ENCODE data around the gene KRT6B. TPM values are rescaled to one million over a fixed set of nuclear protein-coding genes. Genes with fewer than 3 reads are reported as not detected.

The KRT6B gene
- total and polyA plus RNA-seq, 2 donors, result not detected

DNA sequence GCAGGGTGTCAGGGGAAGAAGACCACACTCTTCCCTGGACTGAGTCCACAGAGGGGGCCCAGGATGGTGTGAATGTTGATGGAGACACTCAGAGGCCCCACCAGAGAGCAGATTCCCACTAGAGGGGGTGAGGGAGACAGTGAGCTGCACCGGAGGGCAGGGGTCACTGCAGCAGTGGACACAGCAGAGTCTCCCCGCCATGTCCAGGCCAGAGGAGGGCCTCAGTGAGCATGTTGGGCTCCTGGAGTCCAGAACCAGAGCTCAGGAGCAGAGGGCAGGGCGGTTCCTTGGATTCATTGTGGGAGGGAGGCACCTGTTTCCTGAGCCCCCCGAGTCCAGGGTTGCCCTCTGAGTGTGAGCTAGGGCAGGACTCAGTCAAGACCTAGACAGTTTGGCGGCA is 44.0 kb downstream of the KRT6B start:
- H3K4me1 ChIP-seq (ENCODE audit: insufficient read depth), result no peaks in the 10 kb centered on the region
- H3K36me3 ChIP-seq (ENCODE audit: insufficient read depth), result no peaks in the 10 kb centered on the region
- no peak overlapping the region for H3K27ac ChIP-seq (ENCODE audit: low read depth)
- no peak overlapping the region for H3K4me3 ChIP-seq (ENCODE audit: low read depth, low read length)
- DNase-seq (ENCODE audit: extremely low spot score), result no peak
- 90% methylated on average over 5 of the region's 5 CpGs for WGBS

DNA sequence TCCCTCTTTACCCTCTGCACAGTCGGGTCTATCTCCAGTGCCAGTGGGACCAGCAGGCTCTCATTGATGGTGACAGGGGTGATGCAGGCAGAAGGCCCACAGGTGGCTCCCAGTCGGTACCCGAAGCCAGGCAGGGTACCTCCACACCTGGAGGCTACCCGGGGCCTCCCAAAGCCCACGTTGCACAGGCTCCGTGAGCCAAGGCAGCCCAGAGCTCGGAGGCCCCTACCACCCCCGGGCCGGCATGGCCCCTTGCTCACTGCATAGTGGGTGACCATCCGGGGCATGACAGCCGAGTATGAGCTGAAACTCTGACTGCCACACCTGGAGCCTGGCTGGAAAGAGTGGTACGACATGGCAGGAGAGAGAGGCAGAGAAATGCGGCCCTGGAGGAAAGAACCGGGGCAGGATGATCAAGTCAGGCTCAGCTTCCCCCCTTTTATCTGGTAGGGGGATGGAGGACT is 46.0 kb downstream of the KRT6B start, which contains the start of gene KRT82:
KRT82 (minus strand) TSS at position 414 of the 464 bp plus-strand sequence; CDS start at position 356, 58 bp downstream.
- 93% methylated on average over 14 of the region's 14 CpGs for whole genome bisulfite sequencing
- Histone ChIP-seq H3K4me3 (ENCODE audit: low read depth, low read length) (no peak within 1 kb of the TSS), H3K4me1 (ENCODE audit: insufficient read depth) (no peaks in the 10 kb centered on the region), H3K36me3 (ENCODE audit: insufficient read depth) (no peaks in the 10 kb centered on the region), H3K27ac (ENCODE audit: low read depth) (no peak within 1 kb of the TSS)
- no peak for DNase-seq (ENCODE audit: extremely low spot score)

DNA sequence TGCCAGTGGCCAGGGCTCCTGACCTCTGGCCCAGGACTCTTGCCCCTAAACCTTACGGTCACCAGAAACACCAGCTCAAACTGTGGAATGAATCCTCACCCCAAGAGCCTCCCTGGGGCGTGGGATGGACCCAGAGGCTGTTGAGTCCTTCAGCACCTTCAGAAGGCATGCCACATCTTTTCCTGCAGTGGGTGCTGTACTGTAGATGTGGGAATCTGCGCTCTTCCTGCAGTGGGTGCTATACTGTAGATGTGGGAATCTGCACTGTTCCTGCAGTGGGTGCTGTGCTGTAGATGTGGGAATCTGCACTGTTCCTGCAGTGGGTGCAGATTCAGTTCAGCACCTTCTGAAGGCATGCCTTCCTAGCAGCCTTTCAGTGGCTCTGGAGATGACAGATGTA is 47.0 kb downstream of the KRT6B start:
- no peaks in the 10 kb centered on the region for H3K36me3 ChIP-seq (ENCODE audit: insufficient read depth)
- WGBS, result 91% methylated on average over 3 of the region's 3 CpGs
- no peak overlapping the region for H3K27ac ChIP-seq (ENCODE audit: low read depth)
- H3K4me3 ChIP-seq (ENCODE audit: low read depth, low read length), result no peak overlapping the region
- DNase-seq (ENCODE audit: extremely low spot score), result no peak
- H3K4me1 ChIP-seq (ENCODE audit: insufficient read depth), result no peaks in the 10 kb centered on the region

DNA sequence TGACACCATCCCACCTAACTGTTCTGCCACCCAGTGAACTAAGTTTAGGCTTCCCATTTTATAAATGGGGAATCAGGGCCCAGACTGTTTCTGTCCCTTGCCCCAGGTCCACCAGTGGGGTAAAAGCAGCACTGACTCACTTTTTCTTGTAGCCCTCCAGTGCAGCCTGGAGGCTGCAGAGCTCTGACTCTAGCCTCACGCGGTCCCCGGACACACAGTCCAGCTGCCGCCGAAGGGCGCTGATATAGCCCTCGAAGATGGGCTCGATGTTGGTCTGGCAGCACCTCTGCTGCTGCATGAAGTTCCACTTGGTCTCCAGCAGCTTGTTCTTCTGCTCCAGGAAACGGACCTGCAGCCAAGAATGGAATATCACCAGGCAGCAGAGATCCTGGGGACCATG is 48.4 kb downstream of the KRT6B start:
- Histone ChIP-seq H3K27ac (ENCODE audit: low read depth) (no peak overlapping the region), H3K4me1 (ENCODE audit: insufficient read depth) (no peaks in the 10 kb centered on the region), H3K36me3 (ENCODE audit: insufficient read depth) (no peaks in the 10 kb centered on the region), H3K4me3 (ENCODE audit: low read depth, low read length) (no peak overlapping the region)
- DNase-seq (ENCODE audit: extremely low spot score), result no peak
- WGBS, result 94% methylated on average over 9 of the region's 9 CpGs

DNA sequence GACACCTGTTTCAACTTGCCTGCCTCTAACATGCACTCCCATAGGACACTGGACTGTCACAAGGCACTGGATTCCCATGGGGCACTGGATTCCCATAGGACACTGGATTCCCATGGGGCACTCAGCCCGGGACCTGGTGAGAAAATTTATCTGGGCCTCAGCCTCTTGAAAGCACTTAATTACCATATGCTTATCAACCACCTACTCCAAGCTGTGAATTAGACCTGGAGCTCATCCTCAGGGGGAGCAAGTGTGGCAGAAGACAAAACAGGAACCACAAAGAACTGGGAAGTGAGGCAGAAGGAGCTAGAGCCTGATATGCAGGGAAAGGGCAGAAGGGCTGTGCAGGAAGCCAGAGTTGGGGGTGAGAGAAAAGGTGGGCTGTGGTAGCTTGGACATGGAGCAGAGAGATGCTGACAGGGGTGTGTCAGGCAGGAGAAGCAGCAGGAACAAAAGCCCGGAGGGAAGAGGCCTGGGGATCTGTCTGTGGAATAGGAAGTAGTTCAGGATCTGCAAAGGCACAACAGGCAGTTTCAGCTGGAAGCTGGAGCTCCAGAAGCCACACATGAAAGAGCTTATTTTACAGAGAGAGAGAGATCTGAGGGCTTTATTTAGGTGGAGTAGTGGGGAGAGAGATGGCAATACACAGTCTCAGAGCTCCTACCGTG is 48.9 kb downstream of the KRT6B start:
- 73% methylated on average over 3 of the region's 3 CpGs for WGBS
- Histone ChIP-seq H3K4me1 (ENCODE audit: insufficient read depth) (no peaks in the 10 kb centered on the region), H3K36me3 (ENCODE audit: insufficient read depth) (no peaks in the 10 kb centered on the region), H3K27ac (ENCODE audit: low read depth) (no peak overlapping the region), H3K4me3 (ENCODE audit: low read depth, low read length) (no peak overlapping the region)
- DNase-seq (ENCODE audit: extremely low spot score), result no peak

DNA sequence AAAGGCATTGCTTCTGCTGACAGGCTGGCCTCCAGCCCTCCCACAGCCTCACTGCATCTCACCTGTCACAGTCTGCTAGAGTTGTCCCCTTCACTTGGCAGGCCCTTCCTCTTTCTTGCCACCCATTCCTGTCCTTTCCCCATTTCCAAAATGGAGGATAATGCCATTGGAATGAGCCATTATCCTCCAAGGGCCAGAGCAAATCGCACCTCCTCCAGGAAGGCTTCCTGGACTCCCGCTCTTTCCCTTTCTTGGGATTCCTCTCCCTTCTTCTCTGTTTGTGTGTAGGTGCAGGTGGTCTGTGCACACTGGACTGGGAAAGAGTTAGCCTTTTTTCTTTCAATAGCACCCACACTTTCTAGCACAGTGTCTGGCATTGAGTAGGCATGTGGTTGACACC is 49.6 kb downstream of the KRT6B start:
- no peak for DNase-seq (ENCODE audit: extremely low spot score)
- no peak overlapping the region for H3K27ac ChIP-seq (ENCODE audit: low read depth)
- WGBS, result 96% methylated on average over 2 of the region's 2 CpGs
- H3K4me1 ChIP-seq (ENCODE audit: insufficient read depth), result no peaks in the 10 kb centered on the region
- no peak overlapping the region for H3K4me3 ChIP-seq (ENCODE audit: low read depth, low read length)
- H3K36me3 ChIP-seq (ENCODE audit: insufficient read depth), result no peaks in the 10 kb centered on the region

DNA sequence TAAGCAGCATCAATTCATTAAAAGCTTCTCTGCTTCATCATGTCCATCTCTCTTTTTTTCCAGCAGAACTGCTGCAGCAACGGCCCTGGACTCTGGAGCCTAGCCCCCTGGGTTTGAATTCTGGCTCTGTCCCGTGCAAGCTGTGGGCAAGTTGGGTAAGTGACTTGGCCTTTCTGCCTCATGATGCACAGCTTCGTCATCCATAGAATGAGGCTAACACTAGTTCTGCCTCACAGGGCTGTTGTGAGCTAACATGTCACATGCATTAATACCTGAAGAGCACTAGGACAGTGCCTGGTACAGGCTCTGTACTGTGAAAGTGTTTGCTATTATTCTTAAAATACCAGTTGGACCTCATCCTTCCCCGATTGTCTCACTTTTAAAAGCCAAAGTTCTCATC is 50.0 kb downstream of the KRT6B start:
- Histone ChIP-seq H3K36me3 (ENCODE audit: insufficient read depth) (no peaks in the 10 kb centered on the region), H3K27ac (ENCODE audit: low read depth) (no peak overlapping the region), H3K4me3 (ENCODE audit: low read depth, low read length) (no peak overlapping the region), H3K4me1 (ENCODE audit: insufficient read depth) (no peaks in the 10 kb centered on the region)
- DNase-seq (ENCODE audit: extremely low spot score), result no peak
- WGBS, result 86% methylated on average over 4 of the region's 4 CpGs

DNA sequence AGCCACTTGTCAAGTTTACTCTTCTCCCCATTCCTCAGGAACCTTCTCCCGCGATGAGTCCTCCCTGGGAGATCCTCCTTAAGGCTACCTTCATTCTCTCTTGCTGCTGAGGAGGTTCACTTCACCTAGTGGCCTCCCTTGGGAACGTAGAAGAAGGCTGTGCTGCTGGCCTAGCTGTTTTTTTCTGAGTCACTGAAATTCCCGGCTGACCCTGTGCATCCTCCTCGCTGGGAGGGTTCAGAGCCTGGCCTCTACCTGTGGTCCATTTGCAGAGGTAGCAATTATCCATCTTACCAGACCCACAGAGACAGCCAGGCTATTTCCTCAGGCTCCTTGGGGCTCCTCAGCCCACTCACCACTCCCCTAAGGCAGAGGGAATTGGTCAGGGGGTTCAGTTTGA is 50.4 kb downstream of the KRT6B start:
- no peaks in the 10 kb centered on the region for H3K4me1 ChIP-seq (ENCODE audit: insufficient read depth)
- H3K27ac ChIP-seq (ENCODE audit: low read depth), result no peak overlapping the region
- no peak overlapping the region for H3K4me3 ChIP-seq (ENCODE audit: low read depth, low read length)
- 86% methylated on average over 5 of the region's 5 CpGs for WGBS
- no peaks in the 10 kb centered on the region for H3K36me3 ChIP-seq (ENCODE audit: insufficient read depth)
- DNase-seq (ENCODE audit: extremely low spot score), result no peak

DNA sequence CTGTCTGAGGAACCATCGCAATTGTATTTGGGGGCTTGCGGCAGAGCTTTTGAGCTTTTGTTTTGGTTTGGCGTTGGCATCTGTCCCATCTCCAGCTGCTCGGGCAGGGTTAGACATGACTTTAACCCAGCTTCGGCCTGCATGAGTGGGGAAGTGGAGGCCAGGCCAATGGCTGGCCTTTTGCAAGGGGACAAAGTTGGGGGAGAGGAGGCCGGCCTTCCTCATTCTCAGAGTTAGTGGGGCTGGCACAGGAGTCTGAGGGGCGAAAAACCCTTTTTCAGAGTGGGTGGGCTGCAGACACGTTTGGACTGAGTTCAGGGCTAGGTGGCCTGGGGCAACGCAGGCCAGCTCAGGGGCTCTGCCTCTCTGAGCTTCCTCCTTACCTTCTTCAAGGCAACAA is 51.0 kb downstream of the KRT6B start:
- no peak overlapping the region for H3K27ac ChIP-seq (ENCODE audit: low read depth)
- 85% methylated on average over 9 of the region's 9 CpGs for WGBS
- no peak overlapping the region for H3K4me3 ChIP-seq (ENCODE audit: low read depth, low read length)
- no peak for DNase-seq (ENCODE audit: extremely low spot score)
- no peaks in the 10 kb centered on the region for H3K4me1 ChIP-seq (ENCODE audit: insufficient read depth)
- H3K36me3 ChIP-seq (ENCODE audit: insufficient read depth), result no peaks in the 10 kb centered on the region

DNA sequence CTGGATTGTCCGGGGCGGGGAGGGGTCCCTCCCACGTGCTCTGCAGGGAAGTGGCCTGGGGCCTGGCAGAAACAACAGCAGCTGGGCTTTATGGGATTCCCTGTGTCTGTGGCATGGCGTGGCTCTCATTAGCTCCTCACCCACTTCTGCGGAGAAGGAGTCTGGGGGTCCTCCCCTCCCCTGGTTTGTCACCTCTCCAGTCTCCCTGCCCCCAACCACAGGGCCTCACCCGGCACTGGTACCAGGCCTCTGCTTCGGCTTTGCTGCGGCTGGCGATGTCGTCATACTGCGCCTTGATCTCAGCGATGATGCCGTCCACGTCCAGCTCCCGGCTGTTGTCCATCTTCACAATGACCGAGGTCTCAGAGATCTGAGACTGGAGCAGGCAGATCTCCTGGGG is 52.2 kb downstream of the KRT6B start:
- Histone ChIP-seq H3K27ac (ENCODE audit: low read depth) (no peak overlapping the region), H3K36me3 (ENCODE audit: insufficient read depth) (no peaks in the 10 kb centered on the region), H3K4me1 (ENCODE audit: insufficient read depth) (no peaks in the 10 kb centered on the region), H3K4me3 (ENCODE audit: low read depth, low read length) (no peak overlapping the region)
- 96% methylated on average over 16 of the region's 16 CpGs for WGBS
- no peak for DNase-seq (ENCODE audit: extremely low spot score)

DNA sequence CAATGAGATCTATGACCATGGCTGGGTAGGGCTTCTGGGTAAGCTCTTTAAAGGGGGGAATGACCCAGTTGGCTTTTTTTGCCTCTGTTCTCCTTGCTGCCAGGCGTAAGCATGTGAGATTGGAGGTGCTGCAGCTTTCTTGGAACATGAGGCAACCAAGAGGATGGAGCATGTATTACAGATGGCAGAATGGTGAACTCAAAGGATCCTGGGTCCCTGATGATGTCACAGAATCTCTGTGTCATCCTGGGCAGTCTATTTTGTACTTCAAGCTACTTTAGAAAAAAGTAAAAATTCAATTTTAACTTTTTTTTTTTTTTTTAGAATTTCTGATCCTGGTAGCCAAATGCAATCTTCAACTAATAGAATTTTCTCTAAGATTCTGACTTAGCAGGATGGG is 53.8 kb downstream of the KRT6B start:
- Histone ChIP-seq H3K4me1 (ENCODE audit: insufficient read depth) (no peaks in the 10 kb centered on the region), H3K4me3 (ENCODE audit: low read depth, low read length) (no peak overlapping the region), H3K27ac (ENCODE audit: low read depth) (no peak overlapping the region), H3K36me3 (ENCODE audit: insufficient read depth) (no peaks in the 10 kb centered on the region)
- no peak for DNase-seq (ENCODE audit: extremely low spot score)
- 93% methylated on average over 1 of the region's 1 CpG for WGBS

DNA sequence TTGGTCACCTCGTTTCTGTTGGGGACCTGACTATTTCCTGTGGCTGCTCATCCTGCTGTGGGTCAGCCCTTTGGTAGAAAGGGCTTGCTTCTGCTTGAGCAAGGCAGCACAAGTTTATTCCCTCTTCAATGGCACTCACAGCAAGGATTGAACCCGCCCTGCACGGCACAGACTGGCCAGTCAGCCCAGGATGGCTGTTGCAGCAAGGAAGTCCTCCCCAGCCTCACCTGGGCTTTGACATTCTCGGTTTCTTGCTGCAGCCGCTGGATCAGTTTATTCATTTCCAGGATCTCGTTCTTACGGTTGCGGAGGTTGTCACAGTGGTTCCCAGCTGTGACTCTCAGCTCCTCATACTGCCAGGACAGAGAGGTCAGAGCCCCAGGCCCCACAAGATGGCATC is 55.3 kb downstream of the KRT6B start:
- H3K4me1 ChIP-seq (ENCODE audit: insufficient read depth), result no peaks in the 10 kb centered on the region
- H3K4me3 ChIP-seq (ENCODE audit: low read depth, low read length), result no peak overlapping the region
- H3K36me3 ChIP-seq (ENCODE audit: insufficient read depth), result no peaks in the 10 kb centered on the region
- 94% methylated on average over 8 of the region's 8 CpGs for WGBS
- H3K27ac ChIP-seq (ENCODE audit: low read depth), result no peak overlapping the region
- DNase-seq (ENCODE audit: extremely low spot score), result no peak

Measured in urinary bladder (tissue), 4 donors.